Activated naive CD4-positive, alpha-beta T cell treated with anti-CD3 and anti-CD28 coated beads, Interleukin-2, amount 10 ng/mL, durations not matched to agents 7 days and 5 days (primary cell): ENCODE results near the gene HOXA1.

ENCODE experiments used
- CTCF ChIA-PET: fragments of 350-600 bp; sonication (Branson Sonifier 250); formaldehyde crosslinking; loops from one replicate; lab custom pipeline; 2021; ENCODE audit warnings: antibody characterized with exemption; lab: Charles Lee
- DNase-seq: peaks from one replicate; pipeline ENCODE4 v3.0.0-alpha.2; 2020
- H3K27ac Mint-ChIP-seq: one replicate; pipeline ENCODE4 v1.8.0; 2021; ENCODE audit warnings: mild to moderate bottlenecking, moderate library complexity, mixed read lengths
- H3K27me3 Mint-ChIP-seq: one replicate; pipeline ENCODE4 v1.8.0; 2021; ENCODE audit warnings: mild to moderate bottlenecking, mixed read lengths
- H3K36me3 Mint-ChIP-seq: one replicate; pipeline ENCODE4 v1.8.0; 2021; ENCODE audit warnings: mixed read lengths
- H3K4me1 Mint-ChIP-seq: one replicate; pipeline ENCODE4 v1.8.0; 2021; ENCODE audit warnings: mixed read lengths
- H3K4me3 Mint-ChIP-seq: one replicate; pipeline ENCODE4 v1.8.0; 2021; ENCODE audit warnings: mild to moderate bottlenecking, moderate library complexity, mixed read lengths
- H3K9me3 Mint-ChIP-seq: one replicate; pipeline ENCODE4 v1.8.0; 2021; ENCODE audit warnings: mixed read lengths

The HOXA1 gene

GRCh38 chr7:27138472-27138871 is 42.7 kb upstream of the HOXA1 start:
- Mint-ChIP-seq H3K9me3 (no peaks in the 10 kb centered on the region), H3K27ac (no peak overlapping the region), H3K4me1 (peaks cover 16% of the 10 kb centered on the region), H3K36me3 (no peaks in the 10 kb centered on the region), H3K4me3 (no peak overlapping the region), H3K27me3 (peaks cover 66% of the 10 kb centered on the region)
- DNase-seq: no peak
- CTCF ChIA-PET: no interaction called here

GRCh38 chr7:27137640-27138315 is 42.0 kb upstream of the HOXA1 start:
- CTCF ChIA-PET: interaction anchor here (0.6 kb wide), 1 partner anchor 1717 kb away, joined by 4 read pairs; no protein-coding TSS in a partner anchor
- Mint-ChIP-seq H3K27me3 (peaks cover 66% of the 10 kb centered on the region), H3K27ac (no peak overlapping the region), H3K4me1 (peaks cover 16% of the 10 kb centered on the region), H3K9me3 (no peaks in the 10 kb centered on the region), H3K36me3 (no peaks in the 10 kb centered on the region), H3K4me3 (no peak overlapping the region)
- no peak for DNase-seq

DNA sequence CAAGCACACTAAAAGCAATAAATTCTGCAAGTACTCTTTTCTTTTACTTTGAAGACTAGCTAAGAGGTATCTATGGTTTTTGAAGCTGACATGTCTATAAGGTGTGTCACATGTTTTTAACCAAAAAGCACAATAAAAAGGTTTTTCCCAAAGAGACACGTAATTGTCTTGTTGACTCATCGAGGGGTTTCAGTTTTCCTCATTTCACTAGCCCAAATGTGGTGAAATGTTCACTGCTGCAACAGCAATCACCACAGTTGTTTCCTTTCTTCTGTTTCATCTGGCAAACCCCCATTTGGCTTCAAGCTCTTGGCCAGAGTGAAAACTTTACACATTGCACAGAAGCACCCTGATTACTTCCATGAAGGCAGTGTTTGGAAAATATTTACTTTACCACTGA is 38.6 kb upstream of the HOXA1 start:
- no peak for DNase-seq
- no peaks in the 10 kb centered on the region for H3K9me3 Mint-ChIP-seq
- peaks cover 16% of the 10 kb centered on the region for H3K4me1 Mint-ChIP-seq
- H3K27me3 Mint-ChIP-seq: peaks cover 60% of the 10 kb centered on the region
- H3K4me3 Mint-ChIP-seq: no peak overlapping the region
- CTCF ChIA-PET: interaction anchor here (0.6 to 0.8 kb wide), 2 partner anchors 15 to 499 kb away, joined by 3 to 4 read pairs; no protein-coding TSS in a partner anchor
- H3K36me3 Mint-ChIP-seq: no peaks in the 10 kb centered on the region
- peak overlapping the region; percentile 38 for H3K27ac Mint-ChIP-seq

DNA sequence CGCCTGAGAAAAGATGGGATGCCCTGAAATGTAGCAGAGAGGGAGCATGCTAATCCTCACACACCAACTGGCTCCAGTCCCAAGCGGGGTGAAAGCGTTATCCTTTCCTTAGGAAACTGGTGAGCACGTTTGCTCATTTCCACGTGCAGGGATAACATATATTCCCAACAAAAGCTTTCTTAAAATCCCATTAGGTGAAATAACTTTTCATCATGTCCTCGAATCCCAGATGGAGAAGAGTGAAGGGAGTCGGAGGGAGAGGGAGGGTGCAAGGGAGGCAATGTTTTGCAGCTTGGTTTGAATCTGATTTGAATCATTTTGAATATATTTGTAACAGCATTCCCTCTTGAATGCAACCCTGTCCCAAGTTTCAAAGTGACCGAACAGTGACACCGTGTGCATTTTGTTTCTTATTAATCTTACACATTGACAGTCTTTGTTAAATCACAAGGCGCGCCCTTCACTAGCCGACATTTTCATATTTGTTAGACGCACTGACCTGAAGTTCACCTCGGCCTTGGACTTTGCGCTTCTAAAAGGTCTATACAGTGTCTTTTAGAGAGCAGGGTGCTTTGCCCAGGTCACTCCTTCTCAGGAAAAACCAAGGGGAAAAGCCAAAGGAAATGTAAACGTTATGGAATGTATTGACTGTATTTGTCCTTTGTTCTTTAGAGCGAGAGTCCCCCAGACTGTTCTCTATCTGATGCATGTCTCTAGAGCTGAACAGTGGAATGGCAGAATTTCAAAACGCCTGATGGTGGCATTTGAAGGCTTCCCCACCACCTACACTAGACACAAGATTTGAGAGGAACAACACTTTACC is 37.8 kb upstream of the HOXA1 start:
- Mint-ChIP-seq H3K9me3 (no peaks in the 10 kb centered on the region), H3K36me3 (no peaks in the 10 kb centered on the region), H3K27me3 (peaks cover 62% of the 10 kb centered on the region), H3K27ac (no peak overlapping the region), H3K4me3 (no peak overlapping the region), H3K4me1 (peaks cover 16% of the 10 kb centered on the region)
- CTCF ChIA-PET: no interaction called here
- no peak for DNase-seq

- no peak for DNase-seq
- H3K4me3 Mint-ChIP-seq: no peak overlapping the region
- no peaks in the 10 kb centered on the region for H3K9me3 Mint-ChIP-seq
- H3K27ac Mint-ChIP-seq: no peak overlapping the region
- H3K36me3 Mint-ChIP-seq: no peaks in the 10 kb centered on the region
- peaks cover 16% of the 10 kb centered on the region for H3K4me1 Mint-ChIP-seq
- CTCF ChIA-PET: no interaction called here
- H3K27me3 Mint-ChIP-seq: peaks cover 60% of the 10 kb centered on the region
Observed at GRCh38 chr7:27132978-27133377, 37.2 kb upstream of the HOXA1 start.

- no peak overlapping the region for H3K4me3 Mint-ChIP-seq
- peaks cover 54% of the 10 kb centered on the region for H3K27me3 Mint-ChIP-seq
- no peak for DNase-seq
- H3K9me3 Mint-ChIP-seq: no peaks in the 10 kb centered on the region
- no peaks in the 10 kb centered on the region for H3K36me3 Mint-ChIP-seq
- peaks cover 16% of the 10 kb centered on the region for H3K4me1 Mint-ChIP-seq
- H3K27ac Mint-ChIP-seq: no peak overlapping the region
- CTCF ChIA-PET: no interaction called here
Observed at GRCh38 chr7:27132214-27132613, 36.4 kb upstream of the HOXA1 start.

DNA sequence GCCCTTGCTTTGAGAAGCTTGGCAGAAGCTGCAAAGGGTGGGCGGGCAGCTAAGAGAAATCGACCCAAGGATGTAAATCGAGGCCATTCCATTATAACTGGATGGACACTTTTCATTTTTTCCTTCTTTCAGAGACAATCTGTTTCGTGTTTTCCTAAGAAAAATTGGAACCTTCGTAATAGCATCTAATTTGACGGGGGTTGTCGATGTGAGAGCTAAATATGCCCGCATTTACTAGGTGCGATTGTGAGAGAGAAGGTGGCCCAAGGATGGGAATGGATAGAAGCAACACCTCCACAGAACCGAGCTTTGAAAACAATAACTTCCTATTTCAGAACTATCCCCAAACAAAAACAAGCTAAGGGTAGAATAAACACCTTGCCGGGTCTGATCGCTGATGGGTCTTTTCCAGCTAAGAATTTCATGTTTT is 35.6 kb upstream of the HOXA1 start:
- Mint-ChIP-seq H3K4me3 (peak overlapping the region; percentile 43), H3K4me1 (peaks cover 16% of the 10 kb centered on the region), H3K27ac (no peak overlapping the region), H3K27me3 (peaks cover 50% of the 10 kb centered on the region), H3K9me3 (no peaks in the 10 kb centered on the region), H3K36me3 (no peaks in the 10 kb centered on the region)
- CTCF ChIA-PET: no interaction called here
- no peak for DNase-seq

GRCh38 chr7:27130540-27131389 is 35.0 kb upstream of the HOXA1 start, which contains the start of gene HOXA4:
HOXA4 (minus strand) TSS chr7:27130757; CDS start chr7:27130733, 24 bp downstream.
- CTCF ChIA-PET: no interaction called here
- no peak within 1 kb of the TSS for H3K27ac Mint-ChIP-seq
- peak within 1 kb of the TSS; percentile 43 for H3K4me3 Mint-ChIP-seq
- H3K4me1 Mint-ChIP-seq: peaks cover 16% of the 10 kb centered on the region
- peak; percentile 62 for DNase-seq
- no peaks in the 10 kb centered on the region for H3K36me3 Mint-ChIP-seq
- H3K9me3 Mint-ChIP-seq: no peaks in the 10 kb centered on the region
- H3K27me3 Mint-ChIP-seq: peaks cover 44% of the 10 kb centered on the region

DNA sequence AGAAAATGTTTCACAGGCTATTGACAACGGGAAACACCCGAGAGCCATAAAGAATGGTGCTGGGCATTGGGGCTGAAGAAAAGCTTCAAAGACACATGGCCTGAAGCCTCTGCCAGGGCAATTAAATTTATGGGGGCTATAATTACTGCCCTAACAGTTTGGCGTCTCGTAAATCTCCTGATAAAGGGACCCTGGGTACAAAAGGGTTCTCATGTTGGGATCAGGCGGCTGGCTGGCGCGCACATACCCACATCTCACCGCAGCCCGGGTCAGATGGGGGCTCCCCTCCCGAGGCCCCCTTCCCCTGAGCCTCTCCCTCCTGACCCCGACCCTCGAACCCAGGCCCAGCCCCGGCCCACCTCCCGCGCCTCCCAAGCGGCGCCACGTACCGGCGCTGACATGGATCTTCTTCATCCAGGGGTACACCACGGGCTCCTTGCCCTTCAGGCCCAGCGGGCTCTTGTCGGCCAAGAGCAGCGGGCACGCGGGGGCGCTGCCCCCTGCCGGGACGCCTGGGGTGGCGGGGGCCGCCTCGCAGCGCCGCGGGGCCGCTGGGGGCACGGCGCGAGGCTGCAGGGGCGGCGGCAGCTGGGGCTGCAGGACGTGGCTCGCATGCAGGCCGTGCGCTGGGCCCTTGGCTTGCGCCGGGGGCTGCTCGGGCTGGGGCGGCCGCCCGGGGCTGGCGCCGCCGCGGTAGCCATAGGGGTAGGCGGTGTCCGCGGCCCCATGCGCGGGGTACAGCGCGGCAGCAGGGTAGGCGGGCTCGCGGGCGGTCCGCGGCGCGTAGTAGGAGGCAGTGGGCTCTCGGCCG is 34.1 kb upstream of the HOXA1 start:
- H3K9me3 Mint-ChIP-seq: no peaks in the 10 kb centered on the region
- no peaks in the 10 kb centered on the region for H3K36me3 Mint-ChIP-seq
- H3K27me3 Mint-ChIP-seq: peaks cover 44% of the 10 kb centered on the region
- no peak overlapping the region for H3K27ac Mint-ChIP-seq
- CTCF ChIA-PET: interaction anchor here (1.6 kb wide), 1 partner anchor 20 kb away, joined by 4 read pairs; no protein-coding TSS in a partner anchor
- peaks cover 12% of the 10 kb centered on the region for H3K4me1 Mint-ChIP-seq
- H3K4me3 Mint-ChIP-seq: no peak overlapping the region
- DNase-seq: no peak

GRCh38 chr7:27128776-27129728 is 33.3 kb upstream of the HOXA1 start:
- Mint-ChIP-seq H3K9me3 (no peaks in the 10 kb centered on the region), H3K4me1 (peaks cover 4% of the 10 kb centered on the region), H3K36me3 (no peaks in the 10 kb centered on the region), H3K27me3 (peaks cover 38% of the 10 kb centered on the region), H3K27ac (no peak overlapping the region), H3K4me3 (no peak overlapping the region)
- DNase-seq: no peak
- CTCF ChIA-PET: interaction anchor here (1.3 to 1.6 kb wide), 2 partner anchors 9 to 21 kb away, joined by 3 to 4 read pairs; no protein-coding TSS in a partner anchor

- Mint-ChIP-seq H3K36me3 (no peaks in the 10 kb centered on the region), H3K4me1 (no peaks in the 10 kb centered on the region), H3K27ac (no peak overlapping the region), H3K4me3 (no peak overlapping the region), H3K9me3 (no peaks in the 10 kb centered on the region), H3K27me3 (peaks cover 35% of the 10 kb centered on the region)
- CTCF ChIA-PET: interaction anchor here (1.3 to 1.6 kb wide), 2 partner anchors 8 to 22 kb away, joined by 3 to 4 read pairs; no protein-coding TSS in a partner anchor
- DNase-seq: no peak
Observed at GRCh38 chr7:27128034-27128433, 32.2 kb upstream of the HOXA1 start.

DNA sequence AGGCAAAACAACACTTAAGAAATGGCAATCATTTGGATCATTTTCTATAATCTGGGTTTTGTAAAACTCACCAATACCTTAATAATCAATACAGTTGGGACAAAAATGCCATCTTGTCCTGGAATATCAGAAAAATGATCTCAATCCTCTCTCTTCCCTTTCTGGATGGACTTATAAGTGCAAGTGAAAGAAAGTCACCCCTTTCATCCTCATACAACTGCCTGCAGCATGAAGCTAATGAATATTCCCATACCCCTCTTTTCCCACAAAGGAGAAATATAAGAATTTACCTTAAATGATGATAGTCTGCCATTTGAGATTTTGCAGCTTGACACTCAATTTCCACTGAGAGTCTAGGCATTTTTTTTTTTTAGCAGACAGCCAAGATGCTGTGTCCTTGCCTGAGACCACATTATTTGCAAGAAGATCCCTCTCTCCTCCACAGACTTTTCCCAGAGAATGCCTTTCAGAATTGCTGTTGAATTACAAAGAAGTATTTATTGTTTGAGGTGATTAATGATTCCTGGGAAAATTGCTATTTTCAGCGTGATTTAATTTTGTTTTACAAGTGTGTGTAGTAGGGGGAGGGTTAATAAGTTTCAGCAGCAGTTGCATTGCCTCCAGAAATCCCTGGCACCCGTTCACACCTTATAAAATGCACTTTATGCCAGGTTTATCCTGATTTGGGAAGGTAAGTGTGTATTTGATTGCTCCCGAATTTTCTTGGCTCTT is 31.0 kb upstream of the HOXA1 start:
- Mint-ChIP-seq H3K36me3 (no peaks in the 10 kb centered on the region), H3K4me3 (no peak overlapping the region)
- CTCF ChIA-PET: no interaction called here

More for the DNA sequence above, 31.0 kb upstream of the HOXA1 start:
- no peak for DNase-seq
- no peaks in the 10 kb centered on the region for H3K9me3 Mint-ChIP-seq
- no peaks in the 10 kb centered on the region for H3K4me1 Mint-ChIP-seq
- H3K27ac Mint-ChIP-seq: no peak overlapping the region
- peaks cover 33% of the 10 kb centered on the region for H3K27me3 Mint-ChIP-seq
